CD4-positive, alpha-beta T cell treated with Interleukin-4 for 4 hours (primary cell): ENCODE measurements around the gene DCUN1D1.
"Not testable (repeated sequence)": the region's sequence is repeated elsewhere in the genome, so short reads cannot be mapped to it uniquely, and the experiment has no call there.

Source experiments
- DNase-seq: peaks from one replicate; pipeline ENCODE4 v3.0.0-alpha.2; 2020

DCUN1D1 gene

GRCh38 chr3:182980204-182981037 lies at the start of gene DCUN1D1:
Gene DCUN1D1, minus strand, starts transcription at chr3:182980538. Its CDS starts 49 bp downstream, at chr3:182980489.
- peak; percentile 84 for DNase-seq

GRCh38 chr3:183028416-183028815 lies 48.1 kb upstream of the DCUN1D1 start:
- no peak for DNase-seq

GRCh38 chr3:183027276-183027675 lies 46.9 kb upstream of the DCUN1D1 start:
- no peak for DNase-seq

GRCh38 chr3:183022936-183023516 lies 42.7 kb upstream of the DCUN1D1 start:
- DNase-seq = no peak

DNA sequence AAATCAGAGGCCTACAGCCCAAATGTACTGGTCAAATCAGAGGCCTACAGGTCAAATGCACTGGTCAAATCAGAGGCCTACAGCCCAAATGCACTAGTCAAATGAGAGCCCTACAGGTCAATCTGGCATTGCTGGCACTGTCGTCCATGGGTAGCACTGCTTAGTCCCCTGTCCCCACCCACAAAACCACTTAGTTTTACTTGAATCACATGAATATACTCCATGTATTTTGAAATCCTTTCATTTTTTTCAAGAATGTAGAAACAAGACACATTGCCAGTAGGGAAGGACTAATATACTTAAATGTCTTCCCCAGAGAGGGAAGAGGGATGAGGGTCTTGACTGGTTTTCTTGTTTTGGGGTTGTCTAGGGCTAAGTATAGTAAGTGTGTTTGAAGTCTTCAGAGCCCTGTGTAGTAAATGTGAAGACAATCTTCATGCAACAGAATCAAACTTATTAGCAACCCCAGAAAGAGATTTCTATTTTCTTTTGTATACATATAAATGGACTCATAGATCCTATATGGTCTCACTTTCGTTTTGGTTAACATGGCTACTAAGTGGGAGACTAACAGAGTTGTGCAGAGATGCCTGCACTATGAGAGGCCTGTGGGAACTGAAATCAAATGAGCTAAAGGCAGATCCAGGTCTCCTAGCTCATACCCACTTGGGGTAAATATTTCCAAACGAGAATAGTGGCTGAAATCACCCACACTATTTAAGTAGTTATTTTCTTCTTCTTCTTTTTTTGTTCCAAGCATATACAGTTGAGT lies 38.3 kb upstream of the DCUN1D1 start:
- no peak for DNase-seq

- no peak for DNase-seq
Observed at GRCh38 chr3:183015185-183015584, 34.8 kb upstream of the DCUN1D1 start.

- no peak for DNase-seq
Observed at GRCh38 chr3:183013856-183014255, 33.5 kb upstream of the DCUN1D1 start.

- no peak for DNase-seq
Observed at GRCh38 chr3:183013074-183013473, 32.7 kb upstream of the DCUN1D1 start.

- DNase-seq = no peak
Observed at GRCh38 chr3:183008800-183009199, 28.5 kb upstream of the DCUN1D1 start.

GRCh38 chr3:183008303-183008702 lies 28.0 kb upstream of the DCUN1D1 start:
- DNase-seq = no peak

GRCh38 chr3:183006396-183007002 lies 26.2 kb upstream of the DCUN1D1 start:
- DNase-seq = no peak

DNA sequence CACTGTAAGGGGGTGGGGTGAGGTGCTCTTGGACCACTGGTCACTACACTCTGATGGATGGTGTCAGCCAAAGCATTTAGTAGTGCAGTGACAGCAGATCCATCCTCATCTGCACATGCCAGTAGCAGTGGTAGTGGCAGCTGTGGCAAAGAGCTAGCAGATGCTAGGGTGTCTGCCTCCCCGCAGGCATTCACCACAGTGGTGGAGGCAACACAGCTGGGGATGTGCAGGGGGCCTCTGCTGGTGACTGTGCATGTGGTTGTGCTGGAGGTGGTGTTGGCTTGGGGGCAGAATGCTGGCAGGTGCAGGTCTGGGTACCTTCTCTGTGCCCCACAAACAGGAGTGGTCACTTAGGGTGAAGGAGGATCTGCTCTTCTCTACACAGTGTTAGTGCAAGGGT lies 19.4 kb upstream of the DCUN1D1 start:
- DNase-seq = no peak

GRCh38 chr3:182993486-182994201 lies 13.3 kb upstream of the DCUN1D1 start:
- DNase-seq = not testable (repeated sequence)

GRCh38 chr3:182989566-182989965 lies 9.2 kb upstream of the DCUN1D1 start:
- DNase-seq = no peak

GRCh38 chr3:182986021-182986420 lies 5.7 kb upstream of the DCUN1D1 start:
- DNase-seq = no peak

- no peak for DNase-seq
Observed at GRCh38 chr3:182983876-182984275, 3.5 kb upstream of the DCUN1D1 start.

- no peak for DNase-seq
Observed at GRCh38 chr3:182981038-182981380, 671 bp upstream of the DCUN1D1 start.

- no peak for DNase-seq
Observed at GRCh38 chr3:182979674-182980191, 605 bp downstream of the DCUN1D1 start.

- DNase-seq = no peak
Observed at GRCh38 chr3:182979103-182979673, 1.1 kb downstream of the DCUN1D1 start.

DNA sequence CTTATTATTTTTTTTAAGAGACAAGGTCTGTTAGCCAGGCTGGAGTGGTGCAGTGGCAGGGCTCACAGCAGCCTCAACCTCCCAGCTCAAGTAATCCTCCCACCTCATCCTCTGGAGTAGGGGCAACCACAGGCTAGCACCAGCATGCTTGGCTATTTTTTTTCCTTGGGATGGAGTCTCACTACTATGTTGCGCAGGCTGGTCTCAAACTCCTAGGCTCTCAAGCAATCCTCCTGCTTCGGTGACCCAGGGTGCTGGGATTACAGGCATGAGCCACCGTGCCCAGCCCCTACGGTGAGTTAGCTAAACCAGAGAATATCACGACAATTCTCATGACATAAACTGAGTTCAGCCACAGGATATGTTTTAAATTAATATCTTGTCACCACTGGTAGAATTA lies 2.0 kb downstream of the DCUN1D1 start:
- no peak for DNase-seq

DNA sequence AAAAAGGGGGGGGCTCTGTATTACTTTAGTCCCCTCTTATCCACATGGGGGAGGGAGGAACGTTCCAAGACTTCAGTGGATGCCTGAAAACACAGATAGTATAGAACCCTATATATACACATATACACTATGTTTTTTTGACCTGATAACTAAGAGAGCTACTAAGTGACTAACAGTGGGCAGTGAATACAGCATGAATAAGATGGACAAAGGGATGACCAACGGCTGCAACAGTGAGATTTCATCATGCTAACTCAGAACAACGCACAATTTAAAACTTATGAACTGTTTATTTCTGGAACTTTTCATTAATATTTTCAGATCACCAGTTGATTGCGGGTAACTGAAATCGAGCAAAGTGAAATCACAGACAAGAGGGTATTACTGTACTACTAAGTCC lies 7.3 kb downstream of the DCUN1D1 start:
- no peak for DNase-seq

- DNase-seq = no peak
Observed at GRCh38 chr3:182972387-182972786, 8.0 kb downstream of the DCUN1D1 start.
